ENCODE data around the gene EDIL3.

Gene EDIL3

GRCh38 chr5:84057211-84057610 lies 327.5 kb downstream of the EDIL3 start:
- H4K20me1 ChIP-seq (ENCODE audit: insufficient read depth, low read length) = no peaks in the 10 kb centered on the region

GRCh38 chr5:84045964-84046363 lies 338.7 kb downstream of the EDIL3 start:
- H3K36me3 ChIP-seq (replicated peaks; ENCODE audit: low read depth, low read length) = no peaks in the 10 kb centered on the region
- H3K79me2 ChIP-seq (ENCODE audit: low read length) = no peaks in the 10 kb centered on the region
- H3K27ac ChIP-seq (ENCODE audit: low read length) = no peak overlapping the region

More at GRCh38 chr5:84057211-84057610, 327.5 kb downstream of the EDIL3 start:
- no peaks in the 10 kb centered on the region for H3K27me3 ChIP-seq (ENCODE audit: low read depth, low read length)
- TF ChIP-seq EZH2phosphoT487 (IDR thresholded peaks at IDR 0.05; ENCODE audit: low read depth) = no peak
- TF ChIP-seq, protein P1, sequence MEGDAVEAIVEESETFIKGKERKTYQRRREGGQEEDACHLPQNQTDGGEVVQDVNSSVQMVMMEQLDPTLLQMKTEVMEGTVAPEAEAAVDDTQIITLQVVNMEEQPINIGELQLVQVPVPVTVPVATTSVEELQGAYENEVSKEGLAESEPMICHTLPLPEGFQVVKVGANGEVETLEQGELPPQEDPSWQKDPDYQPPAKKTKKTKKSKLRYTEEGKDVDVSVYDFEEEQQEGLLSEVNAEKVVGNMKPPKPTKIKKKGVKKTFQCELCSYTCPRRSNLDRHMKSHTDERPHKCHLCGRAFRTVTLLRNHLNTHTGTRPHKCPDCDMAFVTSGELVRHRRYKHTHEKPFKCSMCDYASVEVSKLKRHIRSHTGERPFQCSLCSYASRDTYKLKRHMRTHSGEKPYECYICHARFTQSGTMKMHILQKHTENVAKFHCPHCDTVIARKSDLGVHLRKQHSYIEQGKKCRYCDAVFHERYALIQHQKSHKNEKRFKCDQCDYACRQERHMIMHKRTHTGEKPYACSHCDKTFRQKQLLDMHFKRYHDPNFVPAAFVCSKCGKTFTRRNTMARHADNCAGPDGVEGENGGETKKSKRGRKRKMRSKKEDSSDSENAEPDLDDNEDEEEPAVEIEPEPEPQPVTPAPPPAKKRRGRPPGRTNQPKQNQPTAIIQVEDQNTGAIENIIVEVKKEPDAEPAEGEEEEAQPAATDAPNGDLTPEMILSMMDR (IDR thresholded peaks at IDR 0.05; ENCODE audit: low read depth, low read length) = no peak
- H3K79me2 ChIP-seq (ENCODE audit: low read length) = no peaks in the 10 kb centered on the region
- no peak overlapping the region for H2AFZ ChIP-seq (ENCODE audit: low read depth, low read length)
- no peak overlapping the region for H3K4me3 ChIP-seq (ENCODE audit: low read length)
- H3K4me1 ChIP-seq (ENCODE audit: low read length) = no peaks in the 10 kb centered on the region
- H3K4me2 ChIP-seq (ENCODE audit: low read length) = no peak overlapping the region
- no peaks in the 10 kb centered on the region for H3K36me3 ChIP-seq (replicated peaks; ENCODE audit: low read depth, low read length)
- H3K9ac ChIP-seq (ENCODE audit: low read length) = no peak overlapping the region
- H3K9me3 ChIP-seq (ENCODE audit: insufficient read depth, low read length) = no peaks in the 10 kb centered on the region
- H3K27ac ChIP-seq (ENCODE audit: low read length) = no peak overlapping the region

DNA sequence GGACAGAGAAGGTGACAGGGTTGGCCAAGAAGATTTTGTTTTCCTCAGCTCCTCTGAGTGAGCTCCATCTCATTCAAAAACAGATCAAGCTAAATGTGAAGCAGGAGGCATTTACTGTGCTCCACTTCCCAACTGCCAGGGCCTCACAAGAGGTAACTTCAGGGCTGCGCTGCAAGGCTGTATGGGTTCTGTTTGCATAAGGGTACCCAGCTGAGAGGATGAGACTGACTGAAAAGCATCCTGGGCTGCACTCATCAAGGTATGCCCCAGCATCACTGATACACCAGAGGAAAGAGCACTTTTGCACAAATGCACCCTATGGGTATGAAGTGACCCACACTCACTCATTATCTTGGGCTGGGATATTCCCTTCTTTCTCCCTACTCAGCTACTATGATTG lies 347.8 kb downstream of the EDIL3 start:
- Histone ChIP-seq H3K36me3 (replicated peaks; ENCODE audit: low read depth, low read length) (no peaks in the 10 kb centered on the region), H3K27ac (ENCODE audit: low read length) (no peak overlapping the region), H3K79me2 (ENCODE audit: low read length) (no peaks in the 10 kb centered on the region), H3K4me3 (ENCODE audit: low read length) (no peak overlapping the region), H4K20me1 (ENCODE audit: insufficient read depth, low read length) (no peaks in the 10 kb centered on the region), H2AFZ (ENCODE audit: low read depth, low read length) (no peak overlapping the region), H3K4me2 (ENCODE audit: low read length) (no peak overlapping the region), H3K9ac (ENCODE audit: low read length) (no peak overlapping the region), H3K27me3 (ENCODE audit: low read depth, low read length) (no peaks in the 10 kb centered on the region), H3K9me3 (ENCODE audit: insufficient read depth, low read length) (no peaks in the 10 kb centered on the region), H3K4me1 (ENCODE audit: low read length) (no peaks in the 10 kb centered on the region)
- TF ChIP-seq EZH2phosphoT487 (IDR thresholded peaks at IDR 0.05; ENCODE audit: low read depth) = no peak
- TF ChIP-seq, protein P1 (IDR thresholded peaks at IDR 0.05; ENCODE audit: low read depth, low read length) = no peak

More at GRCh38 chr5:84045964-84046363, 338.7 kb downstream of the EDIL3 start:
- Histone ChIP-seq H3K4me3 (ENCODE audit: low read length) (no peak overlapping the region), H4K20me1 (ENCODE audit: insufficient read depth, low read length) (no peaks in the 10 kb centered on the region), H3K9me3 (ENCODE audit: insufficient read depth, low read length) (no peaks in the 10 kb centered on the region), H3K4me1 (ENCODE audit: low read length) (no peaks in the 10 kb centered on the region), H3K4me2 (ENCODE audit: low read length) (no peak overlapping the region), H2AFZ (ENCODE audit: low read depth, low read length) (no peak overlapping the region), H3K27me3 (ENCODE audit: low read depth, low read length) (no peaks in the 10 kb centered on the region), H3K9ac (ENCODE audit: low read length) (no peak overlapping the region)
- TF ChIP-seq, protein P1 (IDR thresholded peaks at IDR 0.05; ENCODE audit: low read depth, low read length) = no peak
- TF ChIP-seq EZH2phosphoT487 (IDR thresholded peaks at IDR 0.05; ENCODE audit: low read depth) = no peak

DNA sequence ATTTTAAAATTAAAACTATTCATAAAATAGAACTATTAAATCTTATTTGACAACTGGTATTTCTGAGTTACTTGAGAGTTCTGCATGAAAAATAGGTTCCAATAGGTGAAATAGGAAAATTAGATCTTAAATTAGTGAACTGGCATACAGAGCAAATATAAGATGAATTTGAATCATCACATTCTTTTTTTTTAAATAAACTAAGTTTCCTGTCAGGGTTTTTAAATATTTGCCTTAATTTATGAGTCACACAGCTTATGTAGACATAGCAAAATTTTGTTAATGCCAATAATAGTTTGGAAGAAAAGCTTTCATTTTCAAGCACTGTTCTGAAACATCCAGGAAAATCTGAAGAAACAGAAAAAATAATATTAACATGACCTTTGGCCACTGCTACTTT lies 352.4 kb downstream of the EDIL3 start:
- Histone ChIP-seq H4K20me1 (ENCODE audit: insufficient read depth, low read length) (no peaks in the 10 kb centered on the region), H3K9ac (ENCODE audit: low read length) (no peak overlapping the region), H3K27me3 (ENCODE audit: low read depth, low read length) (no peaks in the 10 kb centered on the region), H3K4me1 (ENCODE audit: low read length) (no peaks in the 10 kb centered on the region), H3K27ac (ENCODE audit: low read length) (no peak overlapping the region), H3K79me2 (ENCODE audit: low read length) (no peaks in the 10 kb centered on the region), H2AFZ (ENCODE audit: low read depth, low read length) (no peak overlapping the region), H3K9me3 (ENCODE audit: insufficient read depth, low read length) (no peaks in the 10 kb centered on the region), H3K36me3 (replicated peaks; ENCODE audit: low read depth, low read length) (no peaks in the 10 kb centered on the region), H3K4me2 (ENCODE audit: low read length) (no peak overlapping the region), H3K4me3 (ENCODE audit: low read length) (no peak overlapping the region)
- TF ChIP-seq, protein P1 (IDR thresholded peaks at IDR 0.05; ENCODE audit: low read depth, low read length) = no peak
- TF ChIP-seq EZH2phosphoT487 (IDR thresholded peaks at IDR 0.05; ENCODE audit: low read depth) = no peak
